Astrocyte (in vitro differentiated cells and primary cell): Measurements from ENCODE around the gene DCAF5. TPM values are rescaled to one million over a fixed set of nuclear protein-coding genes. Genes with fewer than 3 reads are reported as not detected.
"Not testable (repeated sequence)": the region's sequence is repeated elsewhere in the genome, so short reads cannot be mapped to it uniquely, and the experiment has no call there.

Experiments
- DNase-seq: peaks from one replicate; pipeline ENCODE4 v3.0.0-alpha.2; 2010; ENCODE audit warnings: low read depth
- FAIRE-seq: peaks from 2 replicates; lab custom pipeline; 2011; peaks lifted over from hg19 to GRCh38; lab: Jason Lieb, UNC
- H2AFZ ChIP-seq: 2 replicates; pipeline ENCODE4 v1.6.0; 2012; ENCODE audit warnings: low read depth, low read length, inconsistent platforms
- H3K27ac ChIP-seq: 2 replicates; pipeline ENCODE4 v1.5.1; 2011; ENCODE audit warnings: low read depth, low read length, inconsistent platforms
- H3K27me3 ChIP-seq: 2 replicates; pipeline ENCODE4 v1.6.0; 2011; ENCODE audit warnings: low read length, inconsistent platforms; ENCODE audit not compliant: insufficient read depth
- H3K36me3 ChIP-seq: 2 replicates; pipeline ENCODE4 v1.5.1; 2011; ENCODE audit warnings: low read length, inconsistent platforms; ENCODE audit not compliant: insufficient read depth
- H3K4me1 ChIP-seq: 2 replicates; pipeline ENCODE4 v1.5.1; 2011; ENCODE audit warnings: low read length, inconsistent platforms; ENCODE audit not compliant: insufficient read depth
- H3K4me2 ChIP-seq: 2 replicates; pipeline ENCODE4 v1.6.0; 2012; ENCODE audit warnings: low read length, inconsistent platforms
- H3K4me3 ChIP-seq: 2 replicates; pipeline ENCODE4 v1.5.1; 2011; ENCODE audit warnings: low read depth, mild to moderate bottlenecking, low read length, inconsistent platforms; ENCODE audit not compliant: insufficient read depth
- H3K79me2 ChIP-seq: 2 replicates; pipeline ENCODE4 v1.6.0; 2012; ENCODE audit warnings: mild to moderate bottlenecking, low read length, inconsistent platforms; ENCODE audit not compliant: insufficient read depth
- H3K9ac ChIP-seq: 2 replicates; pipeline ENCODE4 v1.6.0; 2012; ENCODE audit warnings: mild to moderate bottlenecking, low read length, inconsistent platforms
- H3K9me3 ChIP-seq: 2 replicates; pipeline ENCODE4 v1.5.1; 2012; ENCODE audit warnings: low read depth, mild to moderate bottlenecking, low read length, inconsistent platforms; ENCODE audit not compliant: insufficient read depth
- H4K20me1 ChIP-seq: 2 replicates; pipeline ENCODE4 v1.6.0; 2012; ENCODE audit warnings: low read length, inconsistent platforms; ENCODE audit not compliant: insufficient read depth
- H3K27ac Mint-ChIP-seq: one replicate; pipeline ENCODE4 v1.8.0; 2021; ENCODE audit warnings: mild to moderate bottlenecking, mixed read lengths; ENCODE audit not compliant: unreplicated experiment
- H3K27me3 Mint-ChIP-seq: one replicate; pipeline ENCODE4 v1.8.0; 2021; ENCODE audit warnings: low read depth, mixed read lengths; ENCODE audit not compliant: unreplicated experiment
- H3K36me3 Mint-ChIP-seq: one replicate; pipeline ENCODE4 v1.8.0; 2021; ENCODE audit warnings: low read depth, mixed read lengths; ENCODE audit not compliant: unreplicated experiment
- H3K4me1 Mint-ChIP-seq: one replicate; pipeline ENCODE4 v1.8.0; 2021; ENCODE audit warnings: low read depth, mixed read lengths; ENCODE audit not compliant: unreplicated experiment
- H3K4me3 Mint-ChIP-seq: one replicate; pipeline ENCODE4 v1.8.0; 2021; ENCODE audit warnings: mild to moderate bottlenecking, moderate library complexity, mixed read lengths; ENCODE audit not compliant: unreplicated experiment
- H3K9me3 Mint-ChIP-seq: one replicate; pipeline ENCODE4 v1.8.0; 2021; ENCODE audit warnings: mild to moderate bottlenecking, mixed read lengths; ENCODE audit not compliant: unreplicated experiment
- EZH2 ChIP-seq: IDR thresholded peaks from 2 replicates; pipeline ENCODE4 v1.6.1; 2012; ENCODE audit warnings: mild to moderate bottlenecking, low read length, inconsistent platforms; ENCODE audit not compliant: insufficient read depth
- total RNA-seq: library from RNA; stranded (reverse); gene quantifications from 2 replicates; pipeline ENCODE4 v1.2.1, GENCODE V29; 2021
- TF ChIP-seq, protein P1 (sequence below): IDR thresholded peaks from 2 replicates; pipeline ENCODE4 v1.5.1; 2011; ENCODE audit warnings: low read depth, mild to moderate bottlenecking, inconsistent platforms, low read length, moderate library complexity; ENCODE audit not compliant: insufficient read depth

Gene DCAF5
- total RNA-seq, 1 donor from 2014 or later: 54.6 TPM

DNA sequence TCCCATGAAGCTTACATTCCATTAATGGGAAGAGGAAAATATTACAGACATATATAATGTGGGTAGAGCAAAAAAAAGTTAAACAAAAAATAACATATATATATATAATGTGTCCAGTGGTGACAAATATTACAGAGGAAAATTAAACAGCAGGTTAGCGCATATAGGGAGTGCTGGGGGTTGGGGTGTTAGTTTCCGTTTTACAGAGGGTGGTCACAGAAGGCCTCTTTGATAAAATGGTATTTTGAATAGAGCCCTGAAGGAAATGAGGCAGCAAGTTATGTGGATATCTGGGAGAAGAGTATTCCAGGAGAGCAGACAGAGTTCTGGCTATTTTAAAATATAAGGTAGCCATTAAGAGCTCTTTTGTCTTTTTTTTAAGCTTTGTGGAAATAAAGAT is 73.2 kb downstream of the DCAF5 start:
- H2AFZ ChIP-seq: no peak overlapping the region
- DNase-seq (no peak), FAIRE-seq (no peak)
- peak overlapping the region; percentile 55 for H3K4me3 Mint-ChIP-seq
- no peaks in the 10 kb centered on the region for H3K27me3 Mint-ChIP-seq
- no peaks in the 10 kb centered on the region for H3K9me3 ChIP-seq
- H3K4me3 ChIP-seq: no peak overlapping the region
- no peaks in the 10 kb centered on the region for H3K9me3 Mint-ChIP-seq
- peak overlapping the region; percentile 96 for H3K27ac Mint-ChIP-seq
- H4K20me1 ChIP-seq: no peaks in the 10 kb centered on the region
- TF ChIP-seq, protein P1, sequence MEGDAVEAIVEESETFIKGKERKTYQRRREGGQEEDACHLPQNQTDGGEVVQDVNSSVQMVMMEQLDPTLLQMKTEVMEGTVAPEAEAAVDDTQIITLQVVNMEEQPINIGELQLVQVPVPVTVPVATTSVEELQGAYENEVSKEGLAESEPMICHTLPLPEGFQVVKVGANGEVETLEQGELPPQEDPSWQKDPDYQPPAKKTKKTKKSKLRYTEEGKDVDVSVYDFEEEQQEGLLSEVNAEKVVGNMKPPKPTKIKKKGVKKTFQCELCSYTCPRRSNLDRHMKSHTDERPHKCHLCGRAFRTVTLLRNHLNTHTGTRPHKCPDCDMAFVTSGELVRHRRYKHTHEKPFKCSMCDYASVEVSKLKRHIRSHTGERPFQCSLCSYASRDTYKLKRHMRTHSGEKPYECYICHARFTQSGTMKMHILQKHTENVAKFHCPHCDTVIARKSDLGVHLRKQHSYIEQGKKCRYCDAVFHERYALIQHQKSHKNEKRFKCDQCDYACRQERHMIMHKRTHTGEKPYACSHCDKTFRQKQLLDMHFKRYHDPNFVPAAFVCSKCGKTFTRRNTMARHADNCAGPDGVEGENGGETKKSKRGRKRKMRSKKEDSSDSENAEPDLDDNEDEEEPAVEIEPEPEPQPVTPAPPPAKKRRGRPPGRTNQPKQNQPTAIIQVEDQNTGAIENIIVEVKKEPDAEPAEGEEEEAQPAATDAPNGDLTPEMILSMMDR: no peak
- TF ChIP-seq EZH2: no peak
- H3K4me2 ChIP-seq: peak overlapping the region; percentile 84
- peak overlapping the region; percentile 99 for H3K27ac ChIP-seq
- H3K36me3 ChIP-seq: peaks cover 7% of the 10 kb centered on the region
- no peaks in the 10 kb centered on the region for H3K27me3 ChIP-seq
- H3K79me2 ChIP-seq: peaks cover 7% of the 10 kb centered on the region
- peaks cover 61% of the 10 kb centered on the region for H3K4me1 Mint-ChIP-seq
- peak overlapping the region; percentile 89 for H3K9ac ChIP-seq
- peaks cover 39% of the 10 kb centered on the region for H3K4me1 ChIP-seq
- H3K36me3 Mint-ChIP-seq: peaks cover 21% of the 10 kb centered on the region

DNA sequence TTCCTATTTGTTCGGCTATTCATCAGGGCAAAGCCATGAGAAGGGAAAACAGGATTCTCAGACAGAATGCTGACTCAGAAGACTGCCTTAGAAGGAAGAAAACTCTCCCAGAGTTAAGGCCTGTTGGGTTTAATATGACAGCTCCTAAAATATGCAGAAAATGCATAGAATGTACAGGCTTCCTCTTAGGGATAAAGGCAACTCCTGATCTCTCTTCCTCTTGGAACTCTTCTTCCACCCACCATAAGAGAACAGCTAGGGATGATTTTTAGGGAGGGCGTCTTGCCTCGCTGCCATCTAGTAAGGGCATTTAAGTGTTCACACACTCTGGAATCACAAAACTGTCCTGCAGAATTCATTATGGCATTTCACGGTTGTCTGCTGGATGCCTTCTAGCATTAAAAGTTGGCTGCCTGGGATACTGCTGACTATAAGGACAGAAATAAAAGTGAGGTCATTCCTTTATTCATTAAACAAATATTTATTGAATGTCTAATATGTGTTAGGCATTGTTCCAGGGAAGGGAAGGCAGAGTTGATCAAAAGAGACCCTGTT is 73.7 kb downstream of the DCAF5 start:
- Histone ChIP-seq H3K4me2 (peak overlapping the region; percentile 84), H3K9ac (peak overlapping the region; percentile 89)
- peaks cover 23% of the 10 kb centered on the region for H3K36me3 Mint-ChIP-seq

DNA sequence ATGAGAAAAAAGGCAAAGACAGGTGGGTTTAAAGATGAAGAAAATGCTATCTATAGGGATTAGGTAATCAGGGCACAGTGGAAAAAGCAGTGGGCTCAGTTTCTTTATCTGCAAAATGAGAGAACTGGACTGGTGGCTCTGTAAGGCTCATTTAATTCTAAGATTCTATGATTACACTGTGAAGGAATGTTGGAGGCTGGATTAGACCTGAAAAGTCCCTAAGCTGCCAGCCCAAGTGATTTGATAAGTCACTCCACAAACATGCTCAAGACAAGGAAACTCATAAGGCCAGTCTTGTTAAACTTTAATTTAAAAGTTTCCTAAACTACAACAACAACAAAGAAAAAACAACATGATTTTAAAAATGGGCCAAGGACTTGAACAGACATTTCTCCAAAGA is 75.1 kb downstream of the DCAF5 start:
- Histone ChIP-seq H3K27ac (peak overlapping the region; percentile 99), H3K27me3 (no peaks in the 10 kb centered on the region), H3K9ac (peak overlapping the region; percentile 89), H4K20me1 (no peaks in the 10 kb centered on the region), H3K36me3 (peaks cover 9% of the 10 kb centered on the region), H3K4me3 (no peak overlapping the region), H3K4me2 (peak overlapping the region; percentile 84), H3K4me1 (peaks cover 39% of the 10 kb centered on the region), H3K9me3 (no peaks in the 10 kb centered on the region), H2AFZ (no peak overlapping the region), H3K79me2 (peaks cover 7% of the 10 kb centered on the region)
- H3K27me3 Mint-ChIP-seq: no peaks in the 10 kb centered on the region
- DNase-seq (peak; percentile 95), FAIRE-seq (peak; percentile 76)
- no peaks in the 10 kb centered on the region for H3K9me3 Mint-ChIP-seq
- peaks cover 46% of the 10 kb centered on the region for H3K4me1 Mint-ChIP-seq
- TF ChIP-seq, protein P1: no peak
- no peak for TF ChIP-seq EZH2
- H3K4me3 Mint-ChIP-seq: no peak overlapping the region
- H3K27ac Mint-ChIP-seq: peak overlapping the region; percentile 96
- H3K36me3 Mint-ChIP-seq: peaks cover 17% of the 10 kb centered on the region

More for the DNA sequence above, 73.7 kb downstream of the DCAF5 start:
- Histone ChIP-seq H2AFZ (no peak overlapping the region), H3K4me1 (peaks cover 39% of the 10 kb centered on the region), H3K27ac (peak overlapping the region; percentile 99), H3K79me2 (peaks cover 7% of the 10 kb centered on the region), H3K27me3 (no peaks in the 10 kb centered on the region), H4K20me1 (no peaks in the 10 kb centered on the region), H3K9me3 (no peaks in the 10 kb centered on the region), H3K36me3 (peaks cover 7% of the 10 kb centered on the region), H3K4me3 (peak overlapping the region; percentile 40)
- Mint-ChIP-seq H3K9me3 (no peaks in the 10 kb centered on the region), H3K4me1 (peaks cover 56% of the 10 kb centered on the region), H3K27me3 (no peaks in the 10 kb centered on the region), H3K4me3 (no peak overlapping the region), H3K27ac (peak overlapping the region; percentile 96)
- no peak for TF ChIP-seq EZH2
- TF ChIP-seq, protein P1: no peak
- DNase-seq: peak; percentile 94
- peak; percentile 88 for FAIRE-seq

DNA sequence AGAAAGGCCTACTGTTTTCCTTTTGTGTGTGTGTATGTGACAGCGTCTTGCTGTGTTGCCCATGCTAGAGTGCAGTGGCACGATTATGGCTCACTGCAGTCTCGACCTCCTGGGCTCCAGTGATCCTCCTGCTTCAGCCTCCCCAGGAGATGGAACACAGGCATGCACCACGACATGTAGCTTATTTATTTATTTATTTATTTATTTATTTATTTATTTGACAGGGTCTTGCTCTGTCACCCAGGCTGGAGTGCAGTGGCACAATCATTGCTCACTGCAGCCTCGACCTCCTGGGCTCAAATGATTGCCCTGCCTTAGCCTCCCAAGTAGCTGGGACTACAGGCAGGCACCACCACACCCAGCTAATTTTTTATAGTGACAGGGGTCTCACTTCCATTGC is 75.7 kb downstream of the DCAF5 start:
- Mint-ChIP-seq H3K4me1 (peaks cover 44% of the 10 kb centered on the region), H3K27ac (peak overlapping the region; percentile 96), H3K36me3 (peaks cover 17% of the 10 kb centered on the region)
- Histone ChIP-seq H3K4me1 (peaks cover 39% of the 10 kb centered on the region), H3K9ac (peak overlapping the region; percentile 77), H3K4me2 (peak overlapping the region; percentile 84), H3K27ac (peak overlapping the region; percentile 99)
- H2AFZ ChIP-seq, H3K9me3 ChIP-seq, H3K4me3 ChIP-seq, H3K27me3 Mint-ChIP-seq, H3K27me3 ChIP-seq, H3K36me3 ChIP-seq, H3K4me3 Mint-ChIP-seq, DNase-seq, H3K9me3 Mint-ChIP-seq, FAIRE-seq, H4K20me1 ChIP-seq, H3K79me2 ChIP-seq: not testable (repeated sequence)
